ENCODE results near the gene ZNF780B. TPM values are rescaled to one million over a fixed set of nuclear protein-coding genes. Genes with fewer than 3 reads are reported as not detected.

Gene ZNF780B
- total RNA-seq, 4 donors from 2014 or later, result 14.6 to 33.9 (median 17.0) TPM

- 9% methylated on average over 19 of the region's 19 CpGs for WGBS, 2 donors
- Histone ChIP-seq H3K4me3 (peak overlapping the region; percentile 42 to 90 (median 64)), H3K27me3 (no peaks in the 10 kb centered on the region), H3K36me3 (peaks cover 0 to 25% (median 0%) of the 10 kb centered on the region in 3 donors), H3K9me3 (peaks cover 0 to 11% (median 0%) of the 10 kb centered on the region in 4 donors), H3K27ac (peak overlapping the region; percentile 75 to 92 (median 90)), H3K4me1 (peaks cover 0 to 19% (median 0%) of the 10 kb centered on the region in 4 donors)
- DNase-seq (ENCODE audit: low spot score in 2 of 2), result no peak
- TF ChIP-seq EP300 (IDR thresholded peaks at IDR 0.05) (no peak), CTCF (IDR thresholded peaks at IDR 0.05) (no peak), POLR2A (IDR thresholded peaks at IDR 0.05) (no peak)
Observed at GRCh38 chr19:39996218-39996810, 59.7 kb downstream of the ZNF780B start.

- H3K4me3 ChIP-seq, result peak overlapping the region in 2 of 4 donors; percentile 69 to 90
- H3K27ac ChIP-seq, result peak overlapping the region in 1 of 4 donors; percentile 88
Observed at GRCh38 chr19:39995794-39996193, 60.2 kb downstream of the ZNF780B start.

GRCh38 chr19:39994361-39994760 lies 61.7 kb downstream of the ZNF780B start:
- H3K9me3 ChIP-seq, result peaks cover 0 to 15% (median 0%) of the 10 kb centered on the region in 4 donors
- TF ChIP-seq EP300 (IDR thresholded peaks at IDR 0.05) (no peak), CTCF (IDR thresholded peaks at IDR 0.05) (no peak)
- H3K36me3 ChIP-seq, result peaks cover 0 to 29% (median 0%) of the 10 kb centered on the region in 3 donors
- DNase-seq (ENCODE audit: low spot score in 2 of 2), result no peak
- H3K4me3 ChIP-seq, result no peak overlapping the region
- H3K27me3 ChIP-seq, result no peaks in the 10 kb centered on the region
- H3K4me1 ChIP-seq, result peaks cover 0 to 19% (median 0%) of the 10 kb centered on the region in 4 donors
- no peak overlapping the region for H3K27ac ChIP-seq

More at GRCh38 chr19:39995794-39996193, 60.2 kb downstream of the ZNF780B start:
- Histone ChIP-seq H3K27me3 (no peaks in the 10 kb centered on the region), H3K4me1 (peaks cover 0 to 19% (median 0%) of the 10 kb centered on the region in 4 donors), H3K36me3 (peaks cover 0 to 29% (median 0%) of the 10 kb centered on the region in 3 donors), H3K9me3 (peaks cover 0 to 14% (median 0%) of the 10 kb centered on the region in 4 donors)
- DNase-seq (ENCODE audit: low spot score in 2 of 2), result no peak
- TF ChIP-seq EP300 (IDR thresholded peaks at IDR 0.05), result no peak
- no peak for TF ChIP-seq CTCF (IDR thresholded peaks at IDR 0.05)
- TF ChIP-seq POLR2A (IDR thresholded peaks at IDR 0.05), result no peak
- WGBS, 2 donors, result 53 to 62% methylated on average over 1 of the region's 1 CpG

GRCh38 chr19:39993605-39994004 lies 62.4 kb downstream of the ZNF780B start:
- TF ChIP-seq POLR2A (IDR thresholded peaks at IDR 0.05) (no peak), EP300 (IDR thresholded peaks at IDR 0.05) (no peak), CTCF (IDR thresholded peaks at IDR 0.05) (no peak)
- H3K27me3 ChIP-seq, result no peaks in the 10 kb centered on the region
- H3K4me3 ChIP-seq, result no peak overlapping the region
- DNase-seq (ENCODE audit: low spot score in 2 of 2), result no peak
- peaks cover 0 to 18% (median 0%) of the 10 kb centered on the region in 4 donors for H3K9me3 ChIP-seq
- H3K36me3 ChIP-seq, result peaks cover 0 to 27% (median 0%) of the 10 kb centered on the region in 3 donors
- H3K4me1 ChIP-seq, result peaks cover 0 to 19% (median 0%) of the 10 kb centered on the region in 4 donors
- no peak overlapping the region for H3K27ac ChIP-seq
- WGBS, 2 donors, result 83 to 100% methylated on average over 1 of the region's 1 CpG

GRCh38 chr19:39987596-39987995 lies 68.4 kb downstream of the ZNF780B start:
- Histone ChIP-seq H3K4me3 (no peak overlapping the region), H3K27me3 (no peaks in the 10 kb centered on the region), H3K4me1 (no peaks in the 10 kb centered on the region), H3K36me3 (peaks cover 0 to 38% (median 0%) of the 10 kb centered on the region in 3 donors), H3K9me3 (peaks cover 0 to 65% (median 9%) of the 10 kb centered on the region in 4 donors), H3K27ac (no peak overlapping the region)
- WGBS, 2 donors, result 96% methylated on average over 1 of the region's 1 CpG
- DNase-seq (ENCODE audit: low spot score in 2 of 2), result no peak
- no peak for TF ChIP-seq CTCF (IDR thresholded peaks at IDR 0.05)
- TF ChIP-seq POLR2A (IDR thresholded peaks at IDR 0.05), result no peak
- no peak for TF ChIP-seq EP300 (IDR thresholded peaks at IDR 0.05)
